Muscle of leg (tissue), 16 donors: ENCODE data around the gene NDUFV3. TPM values are rescaled to one million over a fixed set of nuclear protein-coding genes. Genes with fewer than 3 reads are reported as not detected.
"Not testable (repeated sequence)": the region's sequence is repeated elsewhere in the genome, so short reads cannot be mapped to it uniquely, and the experiment has no call there.

Experiments
- DNase-seq: peaks from one replicate; pipeline ENCODE4 v3.0.0; 2013
- H3K27ac ChIP-seq: one replicate; pipeline ENCODE4 v1.5.1; 2013; ENCODE audit warnings: mild to moderate bottlenecking, low read length, control low read depth
- H3K27me3 ChIP-seq: one replicate; pipeline ENCODE4 v1.6.1; 2013; ENCODE audit warnings: low read length; ENCODE audit not compliant: control insufficient read depth, insufficient read depth
- H3K36me3 ChIP-seq: one replicate; pipeline ENCODE4 v1.6.1; 2013; ENCODE audit warnings: low read length; ENCODE audit not compliant: control insufficient read depth, insufficient read depth
- H3K4me1 ChIP-seq: one replicate; pipeline ENCODE4 v1.6.1; 2013; ENCODE audit warnings: low read length; ENCODE audit not compliant: control insufficient read depth, insufficient read depth
- H3K4me3 ChIP-seq: one replicate; pipeline ENCODE4 v1.5.1; 2013; ENCODE audit warnings: low read length, control low read depth
- H3K9me3 ChIP-seq: replicated peaks from 2 replicates; pipeline ENCODE4 v1.6.1; 2013; ENCODE audit warnings: low read depth, low read length; ENCODE audit not compliant: control insufficient read depth
- WGBS: methylation state at CpG from one replicate; pipeline ENCODE4 v1.1.5; 2013; ENCODE audit warnings: missing lambda C conversion rate; ENCODE audit not compliant: insufficient coverage; 5-methylcytosine and 5-hydroxymethylcytosine counted together
- long read RNA-seq, 11 donors: transcript quantifications; one replicate each; lab custom pipeline, GENCODE V29; 2026
- polyA plus RNA-seq, 8 donors: library from polyadenylated mRNA; unstranded; fragments of 120-200 nt; gene quantifications; one replicate each; pipeline versions ENCODE4 v1.2.1 to v1.2.3, GENCODE V29; 2013; ENCODE audit warnings: inconsistent platforms in 1 of 8, low replicate concordance in 1 of 8; ENCODE audit not compliant: insufficient read length in 8 of 8, insufficient read depth in 1 of 8
- total RNA-seq: library from RNA; stranded (reverse); fragments of 120-200 nt; gene quantifications from one replicate; pipeline ENCODE4 v1.2.4, GENCODE V29; 2013

The NDUFV3 gene
- total RNA-seq = 33.3 TPM
- 10 to 100 TPM; 22.8 to 35.5 (median 32.7) TPM for polyA plus RNA-seq
- long read RNA-seq, donor 1, full-length matches to known transcripts = 12 of 12 reads
- long read RNA-seq, donor 1, partial matches to known transcripts = 0 of 12 reads
- long read RNA-seq, donor 1, other reads (novel, unspliced or antisense) = 0 of 12 reads
- long read RNA-seq, donor 2, full-length matches to known transcripts = 3 of 3 reads
- long read RNA-seq, donor 2, partial matches to known transcripts = 0 of 3 reads
- long read RNA-seq, donor 2, other reads (novel, unspliced or antisense) = 0 of 3 reads
- long read RNA-seq, donor 3, full-length matches to known transcripts = 15 of 21 reads
- long read RNA-seq, donor 3, partial matches to known transcripts = 6 of 21 reads
- long read RNA-seq, donor 3, other reads (novel, unspliced or antisense) = 0 of 21 reads
- long read RNA-seq, donor 4, full-length matches to known transcripts = 14 of 14 reads
- long read RNA-seq, donor 4, partial matches to known transcripts = 0 of 14 reads
- long read RNA-seq, donor 4, other reads (novel, unspliced or antisense) = 0 of 14 reads
- long read RNA-seq, donor 5, full-length matches to known transcripts = 34 of 54 reads
- long read RNA-seq, donor 5, partial matches to known transcripts = 15 of 54 reads
- long read RNA-seq, donor 5, other reads (novel, unspliced or antisense) = 5 of 54 reads
- long read RNA-seq, donor 6, full-length matches to known transcripts = 59 of 72 reads
- long read RNA-seq, donor 6, partial matches to known transcripts = 13 of 72 reads
- long read RNA-seq, donor 6, other reads (novel, unspliced or antisense) = 0 of 72 reads
- long read RNA-seq, donor 7, full-length matches to known transcripts = 41 of 63 reads
- long read RNA-seq, donor 7, partial matches to known transcripts = 22 of 63 reads
- long read RNA-seq, donor 7, other reads (novel, unspliced or antisense) = 0 of 63 reads
- long read RNA-seq, donor 8, full-length matches to known transcripts = 17 of 17 reads
- long read RNA-seq, donor 8, partial matches to known transcripts = 0 of 17 reads
- long read RNA-seq, donor 8, other reads (novel, unspliced or antisense) = 0 of 17 reads
- long read RNA-seq, donor 9, full-length matches to known transcripts = 27 of 27 reads
- long read RNA-seq, donor 9, partial matches to known transcripts = 0 of 27 reads
- long read RNA-seq, donor 9, other reads (novel, unspliced or antisense) = 0 of 27 reads
- long read RNA-seq, donor 10, full-length matches to known transcripts = 37 of 55 reads
- long read RNA-seq, donor 10, partial matches to known transcripts = 12 of 55 reads
- long read RNA-seq, donor 10, other reads (novel, unspliced or antisense) = 6 of 55 reads
- long read RNA-seq, donor 11, full-length matches to known transcripts = 31 of 31 reads
- long read RNA-seq, donor 11, partial matches to known transcripts = 0 of 31 reads
- long read RNA-seq, donor 11, other reads (novel, unspliced or antisense) = 0 of 31 reads

GRCh38 chr21:42892931-42893755 lies at the start of gene NDUFV3:
Gene NDUFV3 (plus strand): TSS chr21:42893309. CDS start chr21:42893334, 25 bp downstream.
- DNase-seq = peak; percentile 99
- H3K4me1 ChIP-seq = peaks cover 5% of the 10 kb centered on the region
- H3K36me3 ChIP-seq = peaks cover 22% of the 10 kb centered on the region
- H3K27me3 ChIP-seq = no peaks in the 10 kb centered on the region
- H3K27ac ChIP-seq = peak within 1 kb of the TSS; percentile 96
- WGBS = under 1% methylated on average over 84 of the region's 87 CpGs
- peak within 1 kb of the TSS; percentile 84 for H3K4me3 ChIP-seq
- H3K9me3 ChIP-seq = no peaks in the 10 kb centered on the region

GRCh38 chr21:42844411-42845113 lies 48.5 kb upstream of the NDUFV3 start:
- Histone ChIP-seq H3K9me3 (no peaks in the 10 kb centered on the region), H3K27me3 (no peaks in the 10 kb centered on the region), H3K4me1 (peaks cover 5% of the 10 kb centered on the region), H3K27ac (no peak overlapping the region), H3K4me3 (no peak overlapping the region), H3K36me3 (peaks cover 56% of the 10 kb centered on the region)
- no peak for DNase-seq
- WGBS = 79% methylated on average over 18 of the region's 22 CpGs

GRCh38 chr21:42845296-42845965 lies 47.7 kb upstream of the NDUFV3 start:
- no peak overlapping the region for H3K27ac ChIP-seq
- H3K9me3 ChIP-seq = no peaks in the 10 kb centered on the region
- DNase-seq = no peak
- no peak overlapping the region for H3K4me3 ChIP-seq
- peaks cover 58% of the 10 kb centered on the region for H3K36me3 ChIP-seq
- WGBS = 71% methylated on average over 8 of the region's 21 CpGs
- peaks cover 5% of the 10 kb centered on the region for H3K4me1 ChIP-seq
- H3K27me3 ChIP-seq = no peaks in the 10 kb centered on the region

GRCh38 chr21:42846221-42846620 lies 46.9 kb upstream of the NDUFV3 start:
- H3K36me3 ChIP-seq = peaks cover 57% of the 10 kb centered on the region
- H3K4me1 ChIP-seq = peaks cover 5% of the 10 kb centered on the region
- H3K9me3 ChIP-seq = no peaks in the 10 kb centered on the region
- H3K27me3 ChIP-seq = no peaks in the 10 kb centered on the region
- WGBS = 87% methylated on average over 9 of the region's 10 CpGs
- H3K4me3 ChIP-seq = no peak overlapping the region
- DNase-seq = no peak
- H3K27ac ChIP-seq = no peak overlapping the region

- no peak for DNase-seq
These were observed 45.9 kb upstream of the NDUFV3 start for GRCh38 chr21:42847051-42847707.

GRCh38 chr21:42847726-42848125 lies 45.4 kb upstream of the NDUFV3 start:
- H3K36me3 ChIP-seq = peaks cover 59% of the 10 kb centered on the region
- no peak overlapping the region for H3K27ac ChIP-seq
- no peak for DNase-seq
- no peaks in the 10 kb centered on the region for H3K27me3 ChIP-seq
- H3K4me3 ChIP-seq = no peak overlapping the region
- H3K4me1 ChIP-seq = peaks cover 5% of the 10 kb centered on the region
- H3K9me3 ChIP-seq = no peaks in the 10 kb centered on the region
- 95% methylated on average over 4 of the region's 4 CpGs for WGBS

More at GRCh38 chr21:42847051-42847707, 45.9 kb upstream of the NDUFV3 start:
- no peaks in the 10 kb centered on the region for H3K9me3 ChIP-seq
- H3K4me1 ChIP-seq = peaks cover 5% of the 10 kb centered on the region
- 83% methylated on average over 11 of the region's 18 CpGs for WGBS
- H3K27me3 ChIP-seq = no peaks in the 10 kb centered on the region
- no peak overlapping the region for H3K4me3 ChIP-seq
- no peak overlapping the region for H3K27ac ChIP-seq
- H3K36me3 ChIP-seq = peaks cover 61% of the 10 kb centered on the region

- H3K27ac ChIP-seq, H3K4me3 ChIP-seq, H3K4me1 ChIP-seq, H3K9me3 ChIP-seq, DNase-seq, H3K27me3 ChIP-seq: not testable (repeated sequence)
- H3K36me3 ChIP-seq = peaks cover 64% of the 10 kb centered on the region
- WGBS = 97% methylated on average over 6 of the region's 95 CpGs
These were observed 44.8 kb upstream of the NDUFV3 start for GRCh38 chr21:42848144-42848931.
